NCI-H2196 treated with DMSO at 0.1 percent for 48 hours (cell line): ENCODE measurements around the gene IGLL1.
"Not testable (repeated sequence)": the region's sequence is repeated elsewhere in the genome, so short reads cannot be mapped to it uniquely, and the experiment has no call there.

ENCODE experiments used
- DNase-seq: peaks from one replicate; lab custom pipeline; 2025; ENCODE audit not compliant: unreplicated experiment; lab: John Stamatoyannopoulos, UW

Gene IGLL1

DNA sequence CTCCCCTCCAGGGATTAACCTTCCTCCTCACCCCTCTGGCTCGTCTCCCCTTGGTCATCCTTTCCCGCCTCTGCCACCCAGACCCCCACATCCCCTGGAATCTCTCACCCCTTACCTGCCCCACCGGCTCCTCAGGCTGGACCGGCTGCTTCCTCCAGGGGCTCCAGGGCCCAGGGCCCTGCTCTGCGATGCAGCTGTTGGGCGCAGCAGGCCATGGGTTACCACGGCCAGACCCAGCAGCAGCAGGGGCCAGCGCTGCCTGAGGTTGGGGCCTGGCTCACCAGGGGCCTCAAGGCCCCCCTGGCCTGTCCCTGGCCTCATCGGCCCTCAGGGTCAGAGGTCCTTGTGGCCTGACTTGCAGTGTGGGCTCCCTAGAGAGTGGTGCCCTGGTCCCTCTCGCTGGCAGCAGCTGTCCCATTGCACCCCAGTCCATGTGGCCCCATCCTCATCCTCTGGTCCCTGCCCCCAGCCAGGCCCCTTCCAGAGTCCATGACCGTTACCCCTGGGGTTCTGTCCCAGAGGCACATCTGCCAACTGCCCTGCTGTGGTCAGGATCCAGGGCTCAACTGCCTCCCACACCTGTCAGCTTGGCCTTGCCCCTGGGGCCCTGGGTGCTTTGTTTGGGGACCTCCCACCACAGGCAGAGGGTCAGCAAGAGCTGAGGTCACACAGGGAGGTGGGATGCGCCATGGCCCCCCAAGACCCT is at the start of gene IGLL1:
IGLL1 (minus strand) TSS at position 421 of the 706 bp plus-strand sequence; CDS start at position 321, 100 bp downstream.
- no peak for DNase-seq

DNA sequence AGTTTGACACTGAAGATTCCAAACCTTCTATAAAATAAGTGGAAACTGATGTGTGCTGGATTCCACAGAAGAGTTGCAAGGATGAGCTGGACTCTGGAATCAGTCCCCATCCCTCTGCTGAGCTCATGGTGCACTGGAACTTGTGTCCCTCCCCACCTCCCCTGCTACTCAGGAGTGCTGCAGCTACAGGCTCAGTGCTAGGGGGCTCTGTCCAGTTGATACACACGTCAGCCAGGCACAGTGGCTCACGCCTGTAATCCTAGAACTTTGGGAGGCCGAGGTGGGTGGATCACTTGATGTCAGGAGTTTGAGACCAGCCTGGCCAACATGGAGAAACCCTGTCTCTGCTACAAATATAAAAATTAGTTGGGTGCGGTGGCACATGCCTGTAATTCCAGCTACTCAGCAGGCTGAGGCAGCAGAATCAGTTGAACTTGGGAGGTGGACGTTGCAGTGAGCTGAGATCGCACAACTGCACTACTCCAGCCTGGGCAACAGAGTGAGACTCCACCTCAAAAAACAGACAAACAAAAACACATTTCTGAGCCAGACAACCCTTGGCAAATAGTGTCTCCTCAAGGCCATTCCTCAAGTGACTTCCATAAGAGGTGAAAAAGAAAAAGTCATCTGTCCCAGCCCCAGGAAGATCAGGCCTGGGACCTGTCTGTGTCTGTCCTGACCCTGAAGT is 48.1 kb upstream of the IGLL1 start:
- DNase-seq = not testable (repeated sequence)

DNA sequence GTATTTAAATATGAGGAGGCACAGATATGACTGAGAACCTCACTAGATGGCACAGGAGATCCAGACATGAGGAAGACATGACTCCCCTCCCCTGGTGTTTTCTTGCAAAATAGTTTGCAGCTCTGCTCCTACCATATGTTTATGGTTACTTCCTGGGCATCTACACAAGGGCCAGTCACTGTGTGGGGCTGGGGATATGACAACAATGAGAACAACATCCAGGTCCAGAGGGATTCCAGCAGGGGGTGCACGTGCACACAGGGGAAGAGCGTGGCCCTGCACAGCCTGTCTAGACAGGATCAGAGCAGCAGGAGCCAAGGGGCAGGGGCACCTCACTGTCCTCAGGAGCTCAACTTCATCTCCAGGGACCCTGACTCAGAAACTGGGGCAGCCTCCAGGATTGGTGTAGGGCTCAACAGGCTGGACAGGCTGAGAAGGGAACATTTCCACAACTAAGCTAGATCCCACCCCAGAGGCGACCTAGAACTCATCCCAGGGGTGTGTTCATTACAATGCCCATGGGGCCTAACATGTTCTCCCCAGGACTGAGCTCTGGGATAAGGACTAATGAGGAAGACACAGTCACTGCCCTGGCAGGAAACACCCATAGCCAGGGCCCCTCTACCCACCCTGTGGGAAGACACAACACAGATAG is 47.4 kb upstream of the IGLL1 start:
- DNase-seq = not testable (repeated sequence)

DNA sequence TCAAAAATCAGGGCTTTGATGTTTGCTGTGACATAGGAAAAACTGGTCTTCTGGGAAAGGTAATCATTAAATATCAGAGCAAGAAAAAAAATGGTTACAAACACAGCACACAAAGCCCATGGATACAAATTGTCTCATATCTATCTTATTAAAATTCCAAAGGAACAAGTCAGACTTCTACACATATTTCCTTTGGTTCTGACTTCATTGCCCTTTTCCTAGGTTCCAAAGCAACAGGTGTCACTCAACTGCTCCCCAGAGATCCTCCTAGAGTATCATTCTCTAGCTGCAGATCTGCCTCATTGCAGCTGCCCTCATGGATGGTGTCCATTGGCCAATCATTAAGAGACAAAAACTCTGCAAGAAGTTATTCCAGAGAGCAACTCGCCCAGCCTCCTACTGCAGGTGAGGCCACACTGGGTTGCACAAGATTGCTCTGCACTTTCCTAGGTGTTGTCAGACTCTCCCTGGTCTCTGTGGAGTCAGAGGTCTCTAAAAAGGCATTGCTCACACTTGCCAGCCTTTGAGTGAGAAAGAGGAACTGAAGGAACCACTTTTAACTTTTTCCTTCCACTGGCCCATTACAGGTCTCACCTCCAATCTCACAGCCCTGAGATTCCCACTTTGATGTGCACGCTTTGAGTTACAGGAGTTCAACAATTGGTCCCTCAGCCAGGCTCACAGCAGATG is 46.3 kb upstream of the IGLL1 start:
- DNase-seq = no peak

DNA sequence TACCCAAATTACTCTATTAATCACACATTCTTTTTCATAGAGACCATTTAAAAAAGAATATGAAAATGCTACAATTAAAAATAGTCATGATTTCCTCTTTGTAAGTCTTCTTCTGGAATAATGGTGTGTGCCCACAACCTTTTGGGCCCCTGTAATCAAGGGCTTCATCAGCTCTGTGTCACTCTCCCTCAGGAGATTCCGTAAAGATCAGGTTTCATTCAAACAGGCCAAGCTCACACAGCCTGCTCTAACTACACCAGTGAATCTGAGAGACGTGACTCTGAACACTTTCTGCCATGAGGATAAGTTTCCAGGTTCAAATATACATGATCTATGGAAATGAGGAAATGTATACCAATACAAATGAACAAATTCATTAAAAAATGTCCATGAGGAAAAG is 42.5 kb upstream of the IGLL1 start:
- DNase-seq = no peak

DNA sequence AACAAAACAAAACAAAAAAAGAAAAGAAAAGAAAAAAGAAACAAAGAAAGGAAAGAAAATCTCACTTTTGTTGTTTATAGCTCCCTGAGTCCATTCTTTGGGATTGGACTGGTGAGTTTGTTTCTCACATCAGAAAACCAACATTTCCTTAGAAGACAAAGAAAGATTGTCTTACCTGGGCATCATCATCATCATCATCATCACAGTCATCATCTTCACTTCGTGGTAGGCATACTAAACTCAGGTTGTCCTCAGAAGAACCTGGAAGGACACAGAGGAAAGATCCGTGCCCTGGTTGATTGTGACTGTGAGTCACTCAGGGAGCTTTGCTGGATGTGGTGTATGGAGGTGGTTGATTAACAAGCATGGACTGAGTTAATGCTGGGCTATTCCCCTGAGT is 41.8 kb upstream of the IGLL1 start:
- DNase-seq = not testable (repeated sequence)

DNA sequence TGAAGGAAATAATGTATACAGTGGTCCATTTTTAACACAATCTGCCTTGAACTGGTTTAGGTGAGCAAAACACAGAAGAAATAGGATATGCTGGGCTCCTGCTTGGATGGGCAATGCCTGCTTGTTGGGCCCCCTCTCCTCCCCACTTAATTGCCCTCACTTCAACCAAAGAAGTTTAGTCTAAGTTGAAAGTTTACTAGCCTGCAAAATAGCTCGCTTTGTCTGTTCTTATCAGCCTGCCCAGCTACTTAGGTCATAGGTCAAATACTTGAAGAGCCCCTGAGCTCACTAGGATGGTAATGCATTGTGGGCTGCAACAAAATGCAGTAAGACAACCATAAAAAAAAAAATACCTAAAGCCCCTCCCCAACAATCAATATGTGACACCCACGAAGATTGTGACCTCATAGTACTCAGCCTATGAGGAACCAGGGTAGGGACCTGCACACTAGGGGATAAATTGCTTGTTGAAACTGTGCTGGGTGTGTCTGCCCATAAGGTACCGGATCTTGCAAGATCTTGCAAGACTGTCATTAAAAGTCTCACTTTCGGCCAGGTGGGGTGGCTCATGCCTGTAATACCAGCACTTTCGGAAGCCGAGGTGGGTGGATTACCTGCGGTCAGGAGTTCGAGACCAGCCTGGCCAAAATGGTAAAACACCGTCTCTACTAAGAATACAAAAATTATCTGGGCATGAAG is 41.1 kb upstream of the IGLL1 start:
- DNase-seq = no peak

DNA sequence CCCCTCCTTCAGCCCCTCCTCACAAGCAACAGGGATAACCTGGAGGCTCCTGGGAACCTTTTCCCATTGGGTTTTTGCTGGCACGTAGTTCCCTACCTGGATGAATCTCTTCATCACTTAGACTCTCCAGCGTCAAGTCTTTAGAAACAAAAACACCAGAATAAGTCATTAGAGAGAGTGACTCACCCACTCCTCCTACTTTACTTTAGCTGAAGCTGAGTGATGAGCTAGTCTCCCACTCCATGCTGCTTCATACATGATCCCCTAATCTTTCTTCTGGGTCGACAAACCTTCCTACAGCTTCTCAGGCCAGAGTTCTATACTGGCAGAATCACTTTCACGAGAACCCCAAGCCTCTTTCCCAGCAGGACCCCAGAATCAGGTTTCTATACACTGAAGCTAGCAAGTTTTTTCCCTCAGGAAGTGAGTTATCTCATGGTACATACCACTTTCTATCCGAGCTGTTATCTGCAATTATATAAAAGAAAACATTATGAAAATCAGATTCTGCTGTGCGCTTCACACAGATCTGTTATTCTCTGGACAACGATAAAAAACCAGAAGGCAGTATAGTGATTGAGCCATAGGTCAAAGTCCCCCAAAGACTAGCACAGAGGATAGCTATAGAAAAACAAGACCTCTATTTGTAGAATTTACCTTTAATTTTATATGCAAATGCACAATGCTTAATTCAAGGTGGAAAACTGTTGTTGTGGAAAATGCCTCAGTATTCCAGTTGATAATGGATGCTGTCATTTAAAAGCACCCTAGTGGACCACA is 33.3 kb upstream of the IGLL1 start:
- no peak for DNase-seq

DNA sequence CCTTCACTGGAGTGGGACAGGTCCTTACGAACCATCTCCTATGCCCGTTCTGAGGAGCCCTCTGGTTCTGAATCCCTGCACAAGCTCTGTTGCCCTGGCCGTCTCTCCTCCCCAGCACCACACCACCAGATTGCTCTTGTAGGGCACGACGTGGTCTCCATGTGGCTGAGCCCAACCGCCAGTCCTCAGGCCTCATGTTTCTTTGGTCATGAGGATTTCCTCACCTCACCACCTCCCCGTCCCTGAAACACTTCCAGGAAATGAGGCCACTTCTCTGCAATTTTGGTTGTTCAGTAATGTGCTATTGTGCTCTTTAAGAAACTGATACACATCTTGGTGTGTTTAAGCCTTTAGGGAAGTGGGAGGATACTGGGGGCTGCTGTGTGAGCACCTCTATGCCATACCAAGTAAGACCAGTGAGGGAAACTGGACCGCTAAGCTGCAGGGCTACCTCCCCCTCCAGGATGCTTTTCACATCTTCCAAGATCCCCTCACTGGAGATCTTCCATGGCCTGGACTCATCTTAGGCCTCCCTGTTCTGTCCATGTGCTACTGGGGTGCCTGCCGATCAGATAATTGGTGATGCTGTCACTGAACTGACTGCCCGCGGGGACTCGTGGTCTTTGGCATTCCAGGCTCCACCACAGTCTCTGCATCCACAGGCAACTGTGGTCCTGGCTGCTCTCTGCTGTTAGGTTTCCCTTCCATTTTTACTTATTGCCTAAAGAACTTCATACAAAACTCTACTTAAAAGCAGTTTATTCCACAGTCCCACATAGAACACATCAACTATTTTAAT is 30.1 kb upstream of the IGLL1 start:
- DNase-seq = no peak

DNA sequence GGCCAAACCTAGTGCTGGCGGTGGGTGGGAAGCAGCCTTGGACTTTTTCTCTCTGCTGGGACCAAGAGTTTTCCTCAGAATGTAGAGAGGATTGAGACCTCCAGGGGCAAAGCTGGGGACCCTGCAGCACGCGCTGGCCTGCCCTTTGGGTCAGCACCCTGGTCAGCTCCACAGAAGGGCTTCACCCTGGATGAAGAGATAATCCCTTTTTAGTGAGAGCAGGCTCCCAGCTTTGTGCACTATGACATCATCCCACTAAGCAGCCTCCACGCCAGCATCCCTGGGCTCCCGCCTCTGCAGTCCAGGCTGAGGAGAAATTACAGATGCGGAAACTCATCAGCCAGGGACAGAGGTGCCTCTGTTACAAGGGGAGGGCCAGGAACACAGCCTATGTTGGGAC is 28.5 kb upstream of the IGLL1 start:
- DNase-seq = no peak

DNA sequence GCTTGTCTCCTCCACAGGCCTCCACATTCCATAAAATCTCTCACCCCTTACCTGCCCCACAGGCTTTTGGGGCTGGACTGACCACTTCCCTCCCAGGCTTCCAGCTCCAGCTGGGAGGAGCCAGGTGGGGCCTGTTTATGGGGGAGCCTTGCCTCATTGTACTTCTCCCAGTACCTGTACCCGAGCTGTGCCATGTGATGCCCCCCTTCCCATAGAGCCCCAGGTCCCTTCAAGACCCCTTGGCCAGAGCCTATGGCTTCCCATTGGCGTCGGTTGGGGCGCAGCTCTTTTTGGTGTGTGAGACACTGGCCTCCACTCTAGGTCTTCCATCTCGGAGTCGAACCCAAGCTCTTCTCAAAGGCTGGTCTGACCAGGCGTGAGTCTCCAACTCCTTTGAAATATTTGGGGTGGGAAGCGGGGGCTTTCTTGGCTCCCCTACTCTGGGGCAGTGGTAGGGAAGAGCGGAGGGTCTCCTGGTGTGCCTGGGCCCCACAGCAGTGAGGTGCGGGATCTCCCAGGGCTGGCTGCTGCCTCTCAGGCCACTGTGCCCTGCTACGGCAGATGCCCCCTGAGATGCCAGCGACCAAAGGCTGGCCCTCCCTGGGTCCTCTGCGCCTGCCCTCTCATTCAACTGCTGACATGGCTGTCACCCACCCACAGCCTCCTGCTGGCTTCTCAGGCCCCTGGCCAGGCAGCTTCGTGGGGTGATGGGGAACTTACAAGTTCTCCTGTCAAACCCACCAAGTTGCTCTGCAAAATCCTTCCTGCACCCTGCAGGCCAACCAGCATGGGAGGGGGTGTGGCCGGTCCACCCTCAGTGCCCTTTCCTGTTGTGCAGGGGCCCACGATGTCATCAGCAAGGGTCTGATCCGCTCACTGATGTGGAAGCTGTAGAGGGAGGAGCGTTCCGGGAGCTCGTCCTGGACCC is 26.4 kb upstream of the IGLL1 start:
- DNase-seq = no peak

DNA sequence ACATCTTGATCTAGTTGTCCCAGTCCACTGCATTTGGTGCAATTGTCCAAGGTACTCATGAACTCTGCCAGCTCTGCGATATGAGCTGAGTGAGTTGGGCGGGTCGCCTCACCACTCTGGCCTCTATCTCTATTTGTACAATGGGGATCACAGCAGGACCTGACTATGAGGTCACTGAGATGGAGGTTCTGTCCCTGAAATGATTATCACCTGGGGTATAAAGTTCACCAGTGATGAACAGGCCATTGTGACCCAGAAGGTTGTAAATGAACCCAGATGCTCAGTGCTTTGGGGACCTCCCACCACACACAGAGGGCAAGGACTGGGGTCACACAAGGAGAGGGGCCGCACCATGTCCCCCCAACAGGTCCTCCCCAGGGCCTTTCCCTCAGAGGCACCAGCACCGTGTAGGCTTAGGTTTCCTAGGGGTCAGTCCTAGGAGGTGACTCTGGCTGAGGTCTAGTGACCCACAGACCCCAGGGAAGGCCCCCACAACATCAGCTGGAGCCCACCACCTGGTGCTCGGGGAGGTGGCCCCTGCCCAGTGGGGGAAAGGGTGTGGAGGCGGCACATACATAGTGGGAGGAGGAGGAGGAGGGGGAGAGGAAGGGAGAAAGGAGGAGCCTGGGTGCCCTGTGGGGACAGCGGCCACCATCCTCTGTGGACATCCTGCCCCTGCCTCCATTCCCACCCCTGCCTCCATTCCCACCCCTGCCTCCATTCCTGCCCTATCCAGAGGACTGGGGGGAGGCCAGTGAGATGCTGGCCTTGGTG is 25.0 kb upstream of the IGLL1 start:
- DNase-seq = no peak

DNA sequence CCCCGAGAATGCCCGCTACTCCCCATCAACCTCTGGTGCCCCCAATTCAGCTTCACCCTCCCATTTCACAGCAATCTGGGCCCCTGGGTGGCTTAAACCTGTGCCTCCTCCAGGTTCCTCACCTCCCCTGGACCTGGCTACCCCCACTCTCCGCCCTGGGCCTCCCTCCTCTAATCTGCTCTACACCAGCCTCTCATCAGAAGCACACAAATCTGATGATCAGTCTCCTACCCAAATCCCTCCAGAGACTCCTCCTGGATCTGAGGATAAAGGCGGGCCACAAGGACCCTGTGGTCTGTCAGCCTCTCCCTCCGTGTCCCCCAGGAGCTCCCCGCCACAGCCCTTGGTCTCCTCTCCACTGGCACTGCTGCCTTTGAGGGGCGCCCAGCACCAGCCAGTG is 23.2 kb upstream of the IGLL1 start:
- DNase-seq = no peak

DNA sequence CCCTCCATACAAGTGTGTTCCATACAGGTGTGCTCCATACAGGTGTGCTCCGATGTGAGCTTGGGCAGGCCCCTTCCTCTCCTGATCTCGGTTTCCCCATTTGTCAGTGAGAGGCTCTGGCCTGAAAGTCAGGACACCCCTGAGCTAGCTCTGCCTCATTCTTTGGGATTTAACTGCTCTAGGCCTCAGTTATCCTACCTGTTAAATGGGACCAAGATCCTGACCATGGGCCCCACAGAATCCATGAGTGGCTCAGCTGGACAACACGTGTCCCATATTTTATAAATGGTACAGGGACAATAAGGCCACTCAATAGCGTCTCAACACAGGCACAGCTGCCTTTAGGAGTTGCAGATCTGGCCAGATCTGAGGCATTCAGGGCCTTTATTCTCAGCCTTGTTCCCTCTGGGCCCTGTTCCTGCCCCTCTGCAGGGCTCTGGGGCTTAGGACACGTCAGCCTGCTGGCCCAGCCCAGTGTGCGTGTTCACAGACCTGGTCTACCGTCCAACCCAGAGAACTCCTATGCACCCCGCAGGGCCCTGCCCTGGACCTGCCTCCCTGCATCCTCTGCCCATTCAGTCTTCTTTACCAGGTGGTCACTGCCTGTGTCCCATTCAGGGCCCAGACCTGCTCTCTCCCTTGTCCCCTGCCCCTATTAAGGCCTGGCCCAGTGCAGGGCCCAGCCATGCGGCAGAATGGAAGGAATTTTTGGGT is 18.9 kb upstream of the IGLL1 start:
- no peak for DNase-seq

DNA sequence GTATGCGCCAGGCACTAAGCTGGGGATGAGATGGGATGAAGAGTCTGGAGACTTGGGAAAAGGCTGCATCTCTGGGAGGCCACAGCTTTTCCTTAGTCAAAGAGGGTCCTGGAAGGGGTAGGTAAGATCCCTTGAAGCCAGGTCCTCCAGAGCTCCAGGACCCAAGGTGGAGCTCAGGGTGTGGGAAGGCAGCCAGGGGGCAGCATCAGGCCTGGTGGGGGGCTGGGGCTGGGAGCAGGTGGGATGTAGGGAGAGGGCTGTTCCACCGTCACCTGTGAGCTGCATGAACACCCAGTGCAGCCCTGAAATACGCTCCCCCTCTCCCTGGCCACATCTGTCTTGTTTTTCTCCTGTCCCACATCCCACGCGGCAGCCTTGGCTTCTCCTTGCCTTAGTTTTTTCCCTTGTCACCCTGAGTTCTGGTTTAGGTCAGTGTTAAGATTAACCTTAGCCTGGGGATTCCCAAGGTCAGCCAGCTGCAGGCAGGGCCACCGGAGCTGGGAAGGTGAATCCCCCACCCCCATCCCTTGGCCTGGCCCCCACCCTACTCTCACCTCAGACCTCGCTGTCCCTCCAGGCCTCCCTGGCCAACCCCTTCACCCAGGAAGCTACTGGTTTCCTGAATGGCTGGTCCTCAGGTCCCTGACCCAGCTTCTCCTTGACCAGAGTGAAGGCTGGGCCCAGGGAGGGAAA is 17.6 kb upstream of the IGLL1 start:
- not testable (repeated sequence) for DNase-seq

DNA sequence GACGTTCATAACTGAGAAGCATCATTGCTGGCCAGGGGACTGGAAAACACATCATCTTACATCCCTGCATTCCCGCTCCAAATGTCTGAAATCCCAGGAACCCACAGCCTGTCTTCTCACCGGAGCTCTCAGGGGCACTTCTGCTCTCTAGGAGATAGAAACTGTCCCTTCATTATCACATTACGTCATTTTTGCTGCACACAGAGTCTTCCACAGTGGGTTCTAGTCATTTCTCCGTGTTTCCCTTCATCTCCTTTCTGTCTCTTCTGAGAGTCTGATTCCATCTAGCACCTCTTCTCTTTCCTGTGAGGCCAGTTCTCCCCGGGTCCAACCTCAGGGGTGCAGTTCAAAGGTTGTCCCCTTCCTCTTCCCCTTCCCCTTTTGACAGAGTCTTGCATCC is 15.8 kb upstream of the IGLL1 start:
- DNase-seq = not testable (repeated sequence)
